Stimulated activated CD4-positive, alpha-beta T cell treated with anti-CD3 and anti-CD28 coated beads, Interleukin-2, amount 100 ng/mL, for 48 hours (primary cell): ENCODE measurements around the gene DLG1.
A peak's percentile ranks its signal among the peaks of the same experiment; 100 is the strongest.

Experiments used
- DNase-seq, 2 donors: peaks; one replicate each; pipeline ENCODE4 v3.0.0-alpha.2; 2020

The DLG1 gene

DNA sequence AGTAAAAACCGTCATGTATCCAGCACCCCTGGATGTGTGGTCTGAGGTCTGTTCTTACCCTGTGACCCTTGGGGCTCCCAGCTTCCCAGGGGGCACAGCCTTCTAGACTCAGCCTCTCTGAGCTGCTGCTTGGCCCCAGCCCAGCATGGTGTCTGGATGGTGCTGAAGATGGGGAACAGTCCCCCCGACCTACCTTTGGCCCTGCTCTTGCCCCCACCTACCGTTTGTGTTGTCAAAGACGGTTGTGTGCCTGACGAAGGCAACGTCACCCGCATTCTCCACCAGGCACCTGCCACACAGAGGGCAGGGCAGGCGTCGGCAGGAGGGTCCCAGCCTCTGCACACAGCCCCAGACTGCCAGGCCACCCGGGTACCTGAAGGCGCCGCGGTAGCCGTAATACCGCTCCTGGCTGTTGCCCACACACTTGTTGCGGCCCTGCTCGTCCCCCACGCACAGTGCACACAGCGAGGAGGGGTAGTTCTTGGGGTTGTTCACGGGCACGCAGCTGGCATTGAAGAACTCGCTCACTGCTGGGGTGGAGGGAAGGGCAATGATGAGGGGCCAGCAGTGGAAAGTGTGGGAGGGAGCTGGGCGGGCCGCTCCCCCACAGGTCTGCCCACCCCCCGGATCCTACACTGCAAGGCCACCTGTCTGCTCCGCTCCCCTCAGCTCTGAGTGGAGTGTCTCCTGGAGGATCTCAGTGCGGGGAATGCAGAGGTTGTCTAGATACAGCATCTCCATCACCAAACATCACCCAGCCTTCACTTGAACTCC lies 289.8 kb downstream of the DLG1 start:
- no peak for DNase-seq

DNA sequence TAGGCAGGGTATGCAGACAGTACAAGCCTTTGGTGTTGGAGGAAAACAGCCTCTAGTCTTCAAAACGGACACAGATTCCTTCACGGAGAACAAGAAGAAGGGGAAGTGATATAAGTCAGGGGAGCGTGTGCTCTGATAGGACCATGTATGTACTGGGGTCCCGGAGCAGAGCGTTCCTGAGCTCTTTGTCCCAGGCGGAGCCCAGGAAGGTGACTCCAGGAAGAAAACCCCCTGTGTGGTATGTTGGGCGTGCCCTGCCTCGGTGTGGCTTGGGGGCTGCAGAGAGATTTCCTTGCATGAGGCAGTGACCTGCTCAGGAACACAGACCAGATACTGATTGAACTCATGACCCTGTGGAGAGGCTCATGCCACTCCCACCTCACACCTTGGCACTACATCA lies 290.5 kb downstream of the DLG1 start:
- no peak for DNase-seq

DNA sequence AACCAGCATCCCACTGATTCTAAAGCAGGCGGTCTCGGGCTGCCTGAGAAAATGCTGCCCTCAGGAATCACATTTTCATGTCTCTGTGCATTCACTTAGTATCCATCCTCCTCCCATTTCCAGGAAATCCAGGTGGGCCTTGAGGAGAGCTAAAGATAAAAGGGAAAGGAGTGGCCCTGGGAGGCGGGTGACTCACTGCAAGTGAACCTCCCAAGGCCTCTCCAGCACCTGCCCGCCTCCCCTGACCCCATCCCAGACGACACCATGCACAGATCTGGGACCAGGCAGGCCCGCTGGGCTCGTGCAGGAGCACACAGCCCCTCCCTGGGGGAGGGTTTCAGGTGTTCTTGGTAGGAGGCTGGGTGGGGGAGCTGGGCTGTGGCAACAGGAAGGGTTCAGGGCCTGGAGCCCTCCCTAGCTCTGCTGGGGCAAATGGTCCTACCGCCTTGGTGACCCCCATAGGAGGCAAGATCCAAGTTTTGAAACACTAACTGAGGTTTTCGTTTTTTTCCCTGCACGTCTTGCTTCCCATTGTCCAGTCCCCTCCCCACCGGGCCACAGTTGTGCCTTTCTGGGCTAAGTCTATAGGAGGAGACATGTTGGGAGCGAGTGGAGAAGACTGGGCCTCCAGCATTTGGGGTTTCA lies 291.0 kb downstream of the DLG1 start:
- DNase-seq, result no peak

DNA sequence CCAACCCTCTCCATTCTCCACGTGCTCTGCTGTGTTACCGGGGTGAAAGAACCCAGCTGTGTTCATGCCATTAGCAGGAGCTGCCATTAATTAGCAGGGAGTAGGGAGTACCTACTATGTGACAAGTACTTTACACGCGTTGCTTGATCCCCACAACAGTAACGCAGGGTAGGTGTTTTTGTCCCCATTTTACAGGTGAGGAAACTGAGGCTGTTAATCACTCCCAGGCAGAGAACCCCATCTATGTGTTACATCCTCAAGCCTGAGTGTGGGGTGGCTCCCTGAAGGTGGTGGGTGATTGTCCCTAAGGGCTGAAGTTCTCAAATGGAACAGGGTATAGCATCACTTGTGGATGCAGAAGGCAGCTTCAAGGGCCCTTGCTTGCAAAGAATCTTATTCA lies 291.6 kb downstream of the DLG1 start:
- DNase-seq, result no peak

DNA sequence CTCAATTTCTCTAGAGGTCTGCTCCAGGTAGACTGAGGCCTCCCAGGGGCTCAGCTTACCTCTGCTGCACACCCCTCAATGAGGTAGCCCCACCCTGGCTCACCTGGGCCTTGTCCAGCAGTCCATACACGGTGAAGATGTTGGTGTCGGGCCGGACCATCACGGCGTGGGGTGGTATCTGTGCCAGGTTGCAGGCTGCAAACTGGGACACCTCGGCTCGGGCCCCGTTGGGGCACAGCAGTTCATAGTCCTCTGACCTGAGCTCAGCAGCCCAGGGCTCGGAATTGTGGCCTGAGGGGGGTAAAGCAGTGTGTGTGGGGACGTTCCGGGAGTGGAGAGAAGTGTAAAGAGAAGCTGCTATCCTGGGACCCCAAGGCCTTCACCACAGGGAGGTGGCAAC lies 292.0 kb downstream of the DLG1 start:
- DNase-seq, result no peak

DNA sequence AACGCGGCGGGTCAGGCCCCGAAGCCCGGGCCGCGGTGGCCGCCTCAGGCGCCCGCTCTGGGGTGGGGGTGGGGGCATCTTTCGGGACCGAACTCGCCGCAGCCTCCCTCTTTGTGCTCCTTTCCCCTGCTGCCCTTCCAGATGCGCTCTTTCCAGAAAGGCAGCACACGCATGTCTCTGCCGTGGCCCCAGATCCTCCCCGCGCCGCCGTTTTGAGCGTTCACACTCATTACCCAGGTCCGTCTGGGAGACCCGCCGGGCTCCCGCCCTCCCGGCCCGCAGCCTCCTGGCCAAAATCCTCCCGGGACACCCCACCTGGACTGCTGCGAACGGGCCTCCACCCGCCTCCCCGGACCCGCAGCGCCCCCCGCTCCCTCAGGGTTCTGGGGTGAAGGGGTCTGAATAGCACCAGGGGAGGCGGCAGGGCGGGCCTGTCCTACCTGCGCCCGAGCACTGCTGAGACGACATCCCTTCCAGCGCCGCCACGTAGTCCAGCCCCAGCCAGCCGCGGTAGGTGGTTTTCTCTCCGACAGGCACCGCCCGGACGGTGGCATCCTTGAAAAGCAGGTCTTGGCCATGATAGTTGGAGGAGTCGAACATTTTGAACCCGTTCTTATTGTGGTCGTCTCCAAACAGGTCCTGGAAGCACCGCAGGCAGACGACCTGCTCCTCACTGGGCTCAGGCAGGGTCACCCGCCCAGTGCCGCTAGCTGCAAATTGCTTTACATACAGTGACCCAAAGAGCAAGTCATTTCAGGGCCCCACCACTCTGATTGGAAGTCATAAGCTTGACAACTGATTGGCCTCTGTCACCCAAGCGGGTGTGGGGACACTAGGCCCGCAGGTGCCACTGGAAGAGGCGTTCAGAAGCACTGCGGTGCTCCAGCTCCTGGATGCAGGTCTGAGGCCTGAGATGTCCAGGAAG lies 294.7 kb downstream of the DLG1 start:
- DNase-seq, result peak; percentile 29 to 32

DNA sequence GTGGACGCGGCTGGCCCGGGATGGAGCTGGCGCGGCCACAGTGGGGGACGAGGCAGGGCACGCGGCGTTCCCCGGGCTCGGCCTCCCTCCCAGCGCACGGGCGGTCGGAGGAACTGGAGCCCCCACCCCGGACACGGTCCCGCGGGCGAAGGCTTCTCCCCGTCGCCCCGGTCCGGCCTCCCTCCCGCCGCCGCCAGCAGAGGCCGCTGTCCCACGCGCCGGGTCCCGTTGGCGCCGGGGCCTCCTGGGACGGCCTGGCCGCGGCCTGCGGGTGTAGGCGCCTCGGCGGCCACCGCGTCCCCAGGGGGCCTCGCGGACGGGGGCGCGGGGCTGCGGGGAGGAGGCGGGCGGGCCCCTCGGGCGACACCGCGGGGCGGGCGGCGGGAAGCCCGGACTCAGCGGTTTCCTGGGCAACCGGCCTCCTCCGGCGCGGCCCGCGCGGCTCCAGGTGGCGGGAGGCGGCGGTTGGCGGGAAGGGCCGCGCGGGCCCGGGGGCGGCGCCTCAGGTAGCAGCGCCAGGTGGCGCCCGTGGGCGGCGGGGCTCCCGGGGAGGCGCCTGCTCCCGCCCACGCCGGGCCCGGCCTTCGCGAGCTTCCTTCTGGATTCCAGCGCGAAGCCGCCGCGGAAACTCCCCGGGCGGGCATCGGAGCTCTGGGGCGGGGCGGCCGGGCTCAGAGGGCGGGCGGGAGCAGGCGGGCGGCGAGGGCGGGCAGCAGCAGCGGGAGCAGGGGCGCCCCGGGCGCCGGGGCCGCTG lies 295.5 kb downstream of the DLG1 start:
- peak; percentile 74 to 77 for DNase-seq

DNA sequence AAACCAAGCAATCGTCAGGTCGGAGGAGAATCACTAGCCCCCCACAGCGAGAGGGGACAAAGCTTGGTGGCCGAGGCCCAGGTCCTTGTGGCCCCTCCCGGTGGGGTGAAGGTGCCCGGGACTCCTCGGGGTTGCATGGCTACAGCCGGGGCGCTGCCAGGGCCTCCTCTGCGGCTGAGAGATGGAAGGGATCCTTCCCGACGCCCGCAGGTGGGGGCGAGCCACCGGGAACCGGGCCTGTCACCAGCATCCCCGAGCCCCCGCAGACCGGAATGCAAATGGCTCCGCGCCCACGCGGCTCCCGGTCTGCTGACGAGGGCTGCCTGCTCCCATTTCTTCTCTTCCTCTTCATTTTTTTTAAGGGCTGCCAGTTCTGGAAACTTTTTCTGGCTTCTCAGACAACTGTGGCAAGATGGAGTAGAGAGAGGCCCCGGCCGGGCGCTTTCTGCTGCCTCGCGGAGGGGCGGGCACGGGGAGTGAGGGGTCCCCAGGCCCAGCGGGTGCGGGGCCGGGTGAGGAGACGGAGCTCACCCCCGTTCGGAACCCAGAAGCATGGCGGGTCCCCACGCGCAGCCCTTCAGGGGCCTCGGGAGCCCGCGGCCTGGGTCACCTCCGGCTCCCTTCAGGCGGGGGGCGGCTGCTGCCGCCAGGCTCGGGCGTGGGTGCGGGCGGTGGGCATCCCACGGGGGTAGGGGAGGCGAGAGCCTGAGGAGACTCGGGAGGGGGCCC lies 296.3 kb downstream of the DLG1 start:
- no peak for DNase-seq

DNA sequence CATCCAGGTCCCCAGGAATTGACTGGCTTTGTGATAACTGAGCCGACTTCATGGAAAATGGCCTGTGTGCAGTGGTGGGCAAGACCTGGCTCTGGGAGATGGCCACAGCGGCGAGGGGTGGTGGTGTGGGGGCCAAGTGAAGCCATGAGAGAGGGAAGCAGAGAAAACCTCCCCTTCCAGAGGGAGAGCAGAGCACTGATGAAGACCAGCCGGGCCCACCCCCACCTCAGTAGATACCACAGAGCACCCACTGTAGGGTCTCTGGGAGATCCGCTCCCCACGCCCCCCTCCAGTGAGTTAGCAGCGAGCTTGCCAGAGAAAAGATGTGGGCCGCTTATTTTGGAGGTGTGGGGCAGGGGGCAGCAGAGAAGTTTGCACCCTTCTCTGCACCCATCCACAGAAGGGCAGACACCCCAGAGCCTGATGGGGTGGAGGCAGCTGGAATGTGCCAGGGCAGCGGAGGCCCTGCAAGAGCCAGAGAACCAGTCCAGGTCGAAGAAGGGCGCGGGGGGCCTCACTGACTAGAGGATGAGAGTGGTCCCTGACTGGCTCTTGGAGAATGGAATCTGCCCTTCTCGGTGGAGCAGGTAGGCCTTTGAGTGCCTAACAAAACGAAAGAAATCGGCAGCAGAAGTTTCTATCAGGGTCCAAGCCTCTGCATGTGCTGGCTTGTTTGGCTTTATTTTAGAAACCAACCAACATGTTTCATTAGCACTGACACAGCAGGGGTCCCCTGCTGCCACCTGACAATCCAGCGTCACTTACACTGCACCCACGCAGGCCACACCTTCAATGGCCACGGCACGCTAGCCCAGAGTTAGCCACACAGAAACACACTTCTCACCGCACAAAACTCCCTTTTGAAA lies 297.1 kb downstream of the DLG1 start:
- DNase-seq, result no peak

DNA sequence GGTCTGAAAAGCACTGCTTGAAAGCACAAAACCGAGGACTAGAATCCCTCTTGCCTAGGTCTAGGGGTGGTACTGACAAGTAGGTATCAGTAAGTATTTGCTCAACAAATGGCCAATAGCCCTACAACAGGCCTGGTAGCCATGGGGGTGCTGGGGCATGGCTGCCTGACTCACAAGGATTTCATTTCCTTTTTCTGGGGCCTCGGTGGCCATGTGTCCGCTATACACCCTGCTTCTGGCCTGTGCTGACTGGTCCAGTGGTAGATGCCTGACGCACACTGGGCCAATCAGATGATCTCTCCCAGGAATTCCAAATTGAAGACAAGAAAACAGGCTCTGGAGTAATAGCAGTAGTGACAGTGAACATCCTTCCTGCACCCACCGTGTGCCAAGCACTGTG lies 298.2 kb downstream of the DLG1 start:
- DNase-seq, result no peak

DNA sequence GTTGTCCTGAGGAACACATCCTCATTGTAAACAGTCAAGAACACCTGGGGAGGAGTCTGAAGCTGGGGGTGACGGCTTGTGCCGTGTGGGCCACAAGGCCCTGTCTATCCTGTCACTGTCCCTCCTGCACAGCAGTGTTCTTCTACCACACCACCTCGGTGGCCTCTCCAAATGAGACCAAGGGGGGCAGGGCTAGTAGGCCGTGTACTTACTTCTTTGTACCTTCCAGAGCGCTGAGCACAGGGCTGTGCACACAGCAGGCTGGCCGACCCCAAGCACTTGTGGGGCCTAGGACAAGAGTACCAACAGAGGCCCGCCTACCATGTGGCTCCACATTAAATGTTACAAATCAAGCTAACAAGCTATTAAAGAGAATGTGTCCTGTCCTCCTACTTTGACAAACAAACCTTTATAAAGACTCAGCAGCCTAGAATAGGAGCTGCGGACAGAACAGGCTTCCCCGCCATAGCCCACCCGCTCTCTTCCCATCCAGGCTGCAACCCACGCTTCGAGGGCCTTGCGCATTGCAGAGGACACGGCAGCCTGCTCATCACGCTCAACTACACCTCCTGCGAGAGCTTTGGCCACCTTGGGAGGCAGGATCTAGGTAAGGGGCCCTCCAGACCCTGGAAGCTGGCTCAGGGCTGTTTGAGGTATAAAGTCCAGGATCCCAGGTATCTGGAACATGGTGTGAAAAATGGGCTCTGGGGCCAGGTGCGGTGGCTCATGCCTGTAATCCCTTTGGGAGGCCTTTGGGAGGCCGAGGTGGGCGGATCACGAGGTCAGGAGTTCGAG lies 299.2 kb downstream of the DLG1 start:
- no peak for DNase-seq

DNA sequence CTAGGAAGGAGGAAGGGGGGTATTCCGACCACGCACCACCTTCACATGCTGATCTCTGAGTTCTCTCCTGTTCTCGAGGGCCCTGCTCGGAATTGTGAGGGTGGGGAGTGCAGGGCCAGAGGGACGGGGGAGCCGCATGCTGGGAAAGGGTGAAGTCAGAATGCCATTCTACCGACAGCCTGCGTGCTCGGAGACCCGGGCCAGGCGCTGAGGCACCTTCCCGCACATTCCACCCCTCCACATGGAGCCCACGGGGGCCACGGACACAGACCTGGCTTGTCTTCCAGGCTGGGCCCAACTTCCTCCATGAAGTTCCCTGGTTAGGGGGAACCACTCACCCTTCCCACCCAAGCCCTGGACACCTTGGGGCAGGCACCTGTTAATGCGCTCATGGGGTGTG lies 301.1 kb downstream of the DLG1 start:
- DNase-seq, result no peak

DNA sequence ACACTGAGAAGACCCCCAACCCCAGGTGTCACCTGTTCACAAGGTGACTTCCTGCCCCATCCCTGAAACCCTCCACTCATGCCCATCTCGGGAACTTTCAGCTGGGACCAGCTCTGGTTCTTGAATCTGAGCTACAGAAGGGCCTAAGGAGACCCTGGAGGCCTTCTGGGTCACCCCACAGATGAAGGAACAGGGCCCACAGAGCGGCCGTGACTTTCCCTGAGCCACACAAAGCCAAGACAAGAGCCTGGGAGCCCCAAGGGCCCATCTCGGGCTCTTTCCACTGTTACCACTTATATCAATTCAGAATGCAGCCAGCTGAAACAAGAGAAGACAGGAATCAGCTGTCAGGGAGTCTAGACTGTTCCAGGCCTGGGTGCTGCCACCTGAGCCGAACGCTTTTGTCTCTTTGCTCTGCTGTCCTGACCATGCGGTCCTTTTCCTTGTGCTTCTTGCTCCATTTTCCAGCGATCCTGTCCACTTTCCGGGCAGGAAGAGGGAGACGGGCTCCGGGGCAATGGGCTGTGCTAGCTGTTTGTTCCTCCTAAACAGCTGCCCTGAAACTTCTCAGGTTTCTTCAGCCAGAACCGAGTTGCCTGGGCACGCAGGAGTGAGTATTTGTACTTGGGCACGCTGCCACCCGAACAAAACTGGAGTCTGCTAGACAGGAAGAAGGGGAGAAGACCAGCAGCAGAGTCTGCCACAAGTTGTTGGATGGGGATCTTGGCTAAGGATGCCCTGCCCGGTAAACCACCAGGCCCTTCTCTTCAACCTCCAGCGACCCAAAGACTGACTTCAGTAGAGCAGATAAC lies 301.8 kb downstream of the DLG1 start:
- DNase-seq, result no peak

DNA sequence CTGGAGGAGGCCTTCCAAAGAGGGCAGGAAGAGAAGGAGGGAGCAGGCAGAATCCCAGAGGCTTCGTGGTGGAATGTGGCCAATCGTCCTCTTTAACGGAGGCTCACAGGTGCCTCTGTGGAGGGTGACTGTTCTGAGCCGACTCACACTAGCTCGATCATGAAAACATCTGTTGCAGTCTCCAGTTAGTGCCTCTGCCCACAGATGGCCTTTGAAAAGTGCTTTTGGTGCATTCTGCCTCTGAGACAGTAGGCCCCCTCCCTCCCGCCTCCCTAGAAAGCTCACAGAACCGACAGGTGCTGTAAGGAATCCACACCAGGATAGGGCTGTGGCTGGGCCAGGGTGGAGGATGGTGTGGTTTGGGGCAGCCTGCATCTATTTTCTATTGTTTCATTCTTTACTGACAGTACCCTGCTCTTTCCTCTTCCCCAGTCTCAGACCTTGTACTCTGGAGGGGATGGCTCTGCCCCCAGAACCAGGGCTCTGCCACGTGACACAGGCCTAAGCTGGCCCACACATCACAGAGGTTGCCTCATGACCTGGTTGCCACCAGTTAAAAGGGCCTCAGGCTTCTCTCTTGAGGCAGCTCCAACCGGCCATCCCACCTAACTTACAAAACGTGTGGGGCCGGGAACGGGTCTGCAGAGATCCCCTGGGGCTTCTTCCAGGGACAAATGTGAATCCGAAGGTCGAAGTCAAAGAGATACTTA lies 302.6 kb downstream of the DLG1 start:
- DNase-seq, result no peak

DNA sequence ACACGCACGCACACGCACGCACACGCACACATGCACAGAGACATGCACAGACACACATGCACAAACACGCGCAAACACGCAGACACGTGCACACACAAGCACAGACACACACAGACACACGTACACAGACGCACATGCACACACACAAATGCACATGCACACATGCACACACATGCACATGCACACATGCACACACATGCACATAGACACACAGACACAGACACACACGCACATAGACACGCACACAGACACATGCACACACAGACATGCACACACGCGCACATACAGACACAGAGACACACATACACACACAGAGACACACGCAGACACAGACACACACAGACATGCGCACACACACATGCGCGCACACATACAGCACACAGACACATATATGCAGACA lies 303.4 kb downstream of the DLG1 start:
- no peak for DNase-seq

DNA sequence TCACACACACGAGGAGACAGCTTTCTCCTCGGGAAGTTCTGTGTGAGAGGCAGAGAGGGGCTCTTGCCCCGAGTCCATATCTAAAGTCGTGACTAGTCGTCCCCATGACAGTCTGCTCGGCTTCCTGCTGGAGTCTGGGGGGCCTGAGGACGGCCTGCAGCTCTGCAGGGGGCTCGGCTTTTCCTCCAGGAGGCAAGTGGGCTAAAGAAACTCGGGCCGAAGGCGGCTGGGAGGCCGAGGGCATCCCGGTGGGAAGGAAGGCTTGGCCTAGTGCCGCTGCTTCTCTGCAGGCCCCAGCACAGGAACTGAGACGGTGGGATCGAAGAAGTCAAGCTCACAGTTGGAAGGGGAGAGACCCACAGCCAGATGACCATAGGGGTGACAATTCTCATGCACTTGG lies 304.4 kb downstream of the DLG1 start:
- no peak for DNase-seq
